NCI-H748 (cell line): ENCODE results near the gene STAB1.

ENCODE experiments used
- DNase-seq: peaks from one replicate; lab custom pipeline; 2025; ENCODE audit not compliant: unreplicated experiment; lab: John Stamatoyannopoulos, UW

Gene STAB1

DNA sequence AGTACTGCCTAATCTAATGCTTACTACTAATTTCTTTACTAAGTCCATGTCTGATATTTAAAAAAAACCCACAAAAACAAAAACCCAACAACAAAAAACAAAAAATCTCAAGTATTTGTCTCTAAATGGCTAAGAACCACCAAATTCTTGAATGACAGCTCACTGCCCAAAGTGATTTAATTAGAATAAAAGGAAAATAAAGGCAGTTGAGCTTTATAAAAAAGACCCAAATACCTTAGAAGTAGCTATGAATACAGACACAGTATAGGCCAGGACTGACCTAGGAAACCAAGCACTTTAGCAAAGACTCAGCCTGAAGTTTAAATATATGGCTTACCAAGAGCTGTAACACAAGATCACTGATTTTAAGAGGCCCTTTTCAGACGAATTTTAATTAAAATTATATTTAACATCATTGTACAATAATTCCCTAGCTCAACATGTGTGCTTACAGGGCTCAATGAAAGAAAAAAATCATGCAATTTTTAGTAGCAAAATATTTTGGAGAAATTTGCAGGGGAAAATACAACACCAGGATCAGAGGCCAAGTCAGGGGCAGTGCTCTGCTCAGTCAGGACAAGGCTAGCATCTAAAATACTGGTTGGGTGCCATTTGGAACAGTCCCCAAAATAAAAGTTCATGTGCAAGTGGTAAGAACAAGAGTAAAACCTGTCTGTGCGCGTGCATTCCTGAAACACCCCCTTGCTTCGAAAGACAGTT lies 66.0 kb downstream of the STAB1 start:
- no peak for DNase-seq

- DNase-seq, result no peak
These were observed 68.8 kb downstream of the STAB1 start for GRCh38 chr3:52563984-52564383.

GRCh38 chr3:52568069-52568468 lies 72.9 kb downstream of the STAB1 start:
- no peak for DNase-seq

- no peak for DNase-seq
These were observed 74.9 kb downstream of the STAB1 start for GRCh38 chr3:52570076-52570475.

DNA sequence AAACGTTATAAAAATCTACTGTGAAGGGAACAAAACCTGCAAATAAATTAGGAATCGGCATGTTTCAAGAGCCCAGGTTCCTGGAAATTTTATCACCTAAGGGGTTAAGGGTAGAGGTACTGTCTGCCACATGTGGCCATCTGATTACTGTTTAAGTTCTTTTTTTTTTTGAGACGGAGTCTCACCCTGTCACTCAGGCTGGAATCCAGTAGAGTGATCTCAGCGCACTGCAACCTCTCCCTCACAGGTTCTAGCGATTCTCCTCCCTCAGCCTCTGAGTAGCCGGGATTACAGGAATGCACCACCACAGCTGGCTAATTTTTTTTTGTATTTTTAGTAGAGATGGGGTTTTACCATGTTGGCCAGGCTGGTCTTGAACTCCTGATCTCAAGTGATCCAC lies 77.1 kb downstream of the STAB1 start:
- DNase-seq, result no peak
